Neural progenitor cell (in vitro differentiated cells): ENCODE measurements around the gene RRBP1.

Experiments used
- CTCF ChIP-seq: fragments of 200-600 bp; sonication (generic); IDR thresholded peaks from 2 replicates; pipeline ENCODE4 v1.5.1; 2017; ENCODE audit warnings: antibody characterized with exemption, mild to moderate bottlenecking
- EZH2phosphoT487 ChIP-seq: fragments of 200-600 bp; sonication (generic); IDR thresholded peaks from 2 replicates; pipeline ENCODE4 v1.6.1; 2017; ENCODE audit warnings: antibody characterized with exemption

- TF ChIP-seq CTCF (no peak), EZH2phosphoT487 (no peak)
These were observed 102.5 kb downstream of the RRBP1 start for GRCh38 chr20:17579369-17580039.
